Activated T-helper 1 cell treated with anti-CD3 and anti-CD28 coated beads, Interleukin-2, amount 50 U/mL, for 16 hours (primary cell): ENCODE data around the gene NAV1.
"Not testable (repeated sequence)": the region's sequence is repeated elsewhere in the genome, so short reads cannot be mapped to it uniquely, and the experiment has no call there.

Experiments
- DNase-seq, 2 donors: peaks; one replicate each; pipeline ENCODE4 v3.0.0-alpha.2; 2020; ENCODE audit warnings: low read depth in 1 of 2, low spot score in 1 of 2

NAV1 gene

DNA sequence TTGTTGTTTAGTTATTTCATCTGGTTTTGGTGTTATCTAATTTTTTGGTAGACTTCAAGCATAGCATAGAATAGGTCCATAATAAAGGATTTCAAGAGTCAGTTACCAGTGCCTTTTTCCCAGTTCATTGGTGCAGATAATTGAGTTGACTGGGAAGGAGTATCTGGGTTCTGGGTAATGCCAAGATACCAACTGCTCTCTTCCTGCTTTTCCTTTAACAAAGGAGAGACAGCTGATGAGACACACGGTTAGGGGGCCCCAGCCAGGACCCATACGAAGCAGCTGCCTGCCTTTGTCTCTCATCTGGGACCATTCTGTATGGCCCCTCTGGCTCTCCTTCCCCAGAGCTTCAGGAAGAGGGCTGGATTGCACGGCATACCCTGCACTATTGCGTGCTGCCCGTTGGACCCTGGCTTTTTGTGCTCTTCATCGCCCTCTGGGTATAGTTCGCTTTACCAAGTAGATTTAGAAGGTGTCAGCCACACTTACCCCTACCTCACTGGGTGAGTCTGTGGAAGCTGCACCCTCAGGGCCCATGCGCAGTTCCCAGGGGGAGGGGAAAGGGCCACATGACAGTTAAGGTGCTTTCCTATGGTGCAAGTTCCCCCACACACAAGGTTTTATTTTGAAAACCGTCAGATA, 7.0 kb downstream of the NAV1 start:
- no peak for DNase-seq

DNA sequence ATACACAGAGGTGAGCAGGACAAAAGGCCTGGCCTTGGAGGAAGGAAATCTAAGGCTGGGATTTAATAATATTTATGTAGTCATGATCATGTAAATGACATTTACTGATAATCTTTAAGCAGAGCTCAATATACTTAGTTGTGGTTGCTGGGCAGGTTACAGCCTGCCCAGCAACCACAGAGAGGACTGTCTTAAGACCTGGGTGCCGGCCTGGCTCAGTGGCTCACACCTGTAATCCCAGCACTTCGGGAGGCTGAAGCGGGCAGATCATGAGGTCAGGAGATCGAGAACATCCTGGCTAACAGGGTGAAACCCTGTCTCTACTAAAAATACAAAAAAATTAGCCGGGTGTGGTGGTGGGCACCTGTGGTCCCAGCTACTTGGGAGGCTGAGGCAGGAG, 10.6 kb downstream of the NAV1 start:
- DNase-seq = not testable (repeated sequence)

GRCh38 chr1:201551096-201551495, 12.2 kb downstream of the NAV1 start:
- DNase-seq = no peak

DNA sequence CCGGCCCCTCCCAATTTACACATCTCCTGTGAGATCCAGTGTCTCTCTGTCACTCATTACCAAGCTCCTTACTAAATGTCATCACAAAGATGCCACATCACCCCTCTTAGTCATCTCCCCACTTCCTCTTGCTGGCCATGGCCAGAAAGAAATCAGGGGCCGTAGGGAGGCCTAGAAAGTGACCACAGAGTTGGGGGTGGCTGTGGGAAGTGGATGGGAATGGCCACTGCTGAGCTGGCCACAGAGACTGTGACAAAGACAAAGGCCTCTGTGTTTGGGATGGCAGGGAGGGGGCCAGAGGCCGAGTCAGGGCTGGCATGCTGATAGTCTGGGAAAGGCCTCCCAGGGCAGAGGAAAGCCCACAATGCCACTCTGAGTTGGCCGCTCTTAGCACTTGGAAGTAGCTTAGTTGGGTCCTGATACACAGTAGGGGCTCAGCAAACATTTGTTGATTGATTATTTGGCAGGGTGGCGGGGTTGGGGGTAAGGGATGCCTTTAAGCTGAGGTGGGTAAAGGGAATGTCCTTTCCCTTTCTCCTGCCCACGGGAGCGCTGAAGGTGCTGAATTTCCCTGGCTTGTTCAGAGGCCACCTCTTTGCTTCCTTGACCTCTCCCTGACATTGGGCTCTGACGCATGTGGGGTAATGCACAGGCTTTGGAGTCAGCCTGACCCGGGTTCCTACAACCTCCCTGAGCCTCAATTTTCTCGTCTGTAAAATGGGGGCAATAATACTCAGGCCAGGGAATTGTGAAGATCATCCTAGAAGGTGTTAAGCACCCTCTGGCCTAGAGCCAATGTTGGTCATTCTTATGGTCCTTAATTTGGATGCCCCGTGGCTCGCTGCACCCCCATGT, 13.2 kb downstream of the NAV1 start:
- DNase-seq = no peak

DNA sequence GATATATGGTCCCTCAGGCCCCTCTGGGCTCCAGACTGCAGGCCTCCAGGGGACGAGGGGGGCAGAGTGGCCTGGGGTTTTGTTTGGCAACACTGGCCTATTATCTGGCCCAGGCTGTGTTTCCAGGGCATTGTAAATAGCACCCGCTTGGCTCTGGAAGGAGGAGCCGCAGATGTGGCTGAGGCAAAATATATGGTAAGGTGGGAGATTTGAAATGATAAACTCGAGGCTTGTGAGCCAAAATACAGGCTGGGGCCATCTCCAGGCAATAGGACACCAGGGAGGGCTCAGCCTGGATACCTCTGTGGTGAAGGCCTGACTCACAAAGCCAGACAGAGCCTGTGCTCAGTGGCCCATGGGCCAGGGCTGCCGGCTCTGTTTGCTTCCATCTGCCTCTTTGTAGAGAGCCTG, 14.0 kb downstream of the NAV1 start:
- no peak for DNase-seq

GRCh38 chr1:201553496-201554189, 14.7 kb downstream of the NAV1 start:
- no peak for DNase-seq

DNA sequence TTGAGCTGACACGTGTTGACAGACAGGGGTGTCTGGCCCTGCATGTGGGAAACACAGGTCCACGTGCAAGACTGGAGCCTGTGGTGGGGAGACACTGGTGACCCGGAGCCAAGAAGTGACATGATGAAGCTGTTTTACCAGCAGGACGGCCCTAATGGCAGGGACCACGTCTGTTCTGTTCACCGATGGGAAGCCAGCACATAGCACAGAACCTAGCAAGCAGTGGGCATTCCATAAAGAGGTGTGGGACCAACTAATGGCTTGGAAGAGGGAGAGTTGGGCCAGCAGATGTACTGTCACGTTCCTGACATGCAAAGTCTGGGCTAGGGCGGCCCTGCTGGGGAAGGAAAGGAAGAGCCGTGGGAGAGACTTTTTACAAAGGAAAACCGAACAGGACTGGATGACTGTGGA, 15.3 kb downstream of the NAV1 start:
- DNase-seq = no peak

DNA sequence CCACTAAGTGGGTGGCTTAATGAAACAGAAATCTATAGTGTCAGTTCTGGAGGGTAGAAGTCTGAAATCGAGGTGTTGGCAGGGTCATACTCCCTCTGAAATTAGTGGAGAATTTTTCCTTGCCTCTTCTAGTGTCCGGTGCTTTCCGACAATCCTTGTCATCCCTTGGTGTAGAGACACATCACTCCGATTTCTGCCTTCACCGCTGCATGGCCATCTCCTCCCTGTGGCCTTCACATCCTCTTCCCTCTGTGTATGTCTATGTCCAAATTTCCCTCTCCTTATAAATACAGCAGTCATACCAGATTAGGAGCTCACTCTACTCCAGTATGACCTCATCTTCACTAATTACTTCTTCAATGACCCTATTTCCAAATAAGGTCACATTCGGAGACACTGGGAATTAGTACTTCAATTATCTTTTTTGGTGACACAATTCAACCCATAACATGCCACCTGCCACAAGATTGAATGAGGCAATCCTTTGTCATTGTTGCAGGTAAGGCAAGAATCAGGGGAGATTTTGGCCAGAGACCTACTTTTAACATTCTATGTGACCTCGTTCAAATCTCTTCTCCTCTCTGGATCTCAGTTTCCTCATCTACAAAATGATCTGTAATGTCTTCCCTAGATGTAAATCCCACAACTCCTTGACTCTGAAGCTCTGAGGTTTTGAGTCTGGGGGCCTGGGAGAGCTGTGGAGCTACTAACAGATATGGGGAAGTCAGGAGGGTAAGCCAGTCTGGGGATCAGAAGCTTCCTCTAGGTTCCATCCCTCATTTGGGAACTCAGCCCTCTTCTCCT, 16.1 kb downstream of the NAV1 start:
- DNase-seq = no peak

DNA sequence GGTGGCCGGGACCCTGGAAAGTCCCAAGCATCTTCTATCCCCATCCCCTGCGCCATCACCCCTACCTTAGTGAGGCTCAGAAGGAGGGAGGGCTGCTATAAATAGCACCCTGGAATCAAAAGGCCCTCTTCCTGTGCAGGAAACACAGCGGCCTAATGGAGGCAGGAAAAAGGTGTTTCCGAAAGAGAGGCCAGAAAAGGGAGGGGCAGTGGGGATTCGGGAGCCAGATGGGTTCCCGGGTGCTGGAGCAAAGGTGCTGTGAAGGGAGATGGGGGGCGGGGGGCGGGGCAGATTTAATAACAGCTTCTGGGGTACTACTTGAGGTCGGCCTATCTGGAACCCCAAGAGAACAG, 16.6 kb downstream of the NAV1 start:
- DNase-seq = no peak

DNA sequence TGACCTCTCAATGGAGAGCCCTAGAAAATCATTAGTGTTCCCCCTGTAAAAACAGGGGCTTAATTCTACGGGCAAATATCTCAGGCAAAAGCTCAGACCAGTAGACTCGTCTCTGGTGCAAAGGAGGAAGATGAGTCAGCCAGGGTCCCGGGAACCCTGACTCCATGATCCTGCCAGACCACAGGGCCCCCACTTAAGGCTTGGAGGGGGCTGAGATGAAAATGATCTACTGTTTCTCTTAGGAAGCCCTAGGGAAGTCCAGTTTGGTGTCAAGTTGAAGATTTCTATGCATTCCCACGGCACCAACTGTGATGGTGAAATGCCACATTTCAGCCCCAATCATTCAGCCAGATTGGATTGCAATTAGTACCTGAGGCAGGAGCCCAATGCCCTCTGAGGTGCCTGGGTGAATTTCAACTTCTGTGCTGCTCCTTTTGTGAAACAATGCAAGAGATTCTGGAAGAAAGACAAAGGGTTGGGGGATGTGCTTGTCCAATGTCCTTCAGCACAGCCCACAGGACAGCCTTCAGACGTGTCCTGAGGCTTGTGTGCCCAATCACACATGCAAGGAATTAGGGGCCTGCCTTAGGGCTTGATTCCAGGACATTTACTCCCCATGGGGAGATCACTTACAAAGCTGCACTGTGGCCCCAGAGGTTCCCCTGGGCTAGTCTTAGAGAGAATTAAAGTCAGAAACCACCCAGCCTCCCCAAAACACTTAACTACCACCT, 18.1 kb downstream of the NAV1 start:
- no peak for DNase-seq

DNA sequence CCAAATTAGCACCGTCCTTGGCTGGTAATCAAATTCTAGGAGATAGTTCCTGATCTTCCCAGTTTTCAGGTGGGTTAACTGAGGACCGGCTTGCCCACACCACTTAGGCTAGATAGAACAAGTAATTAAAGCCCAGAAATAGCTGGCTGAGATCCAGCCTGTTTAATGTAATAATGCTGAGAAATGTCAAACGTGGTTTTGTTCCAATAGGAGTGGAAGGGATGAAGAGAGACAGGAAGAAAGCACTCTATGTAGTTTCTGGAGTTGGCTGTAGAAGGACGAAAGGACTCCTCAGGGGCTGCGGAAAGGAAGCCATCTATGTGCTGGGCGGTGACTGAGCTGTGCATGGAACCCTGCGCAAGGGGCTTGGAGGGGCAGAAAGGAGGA, 18.6 kb downstream of the NAV1 start:
- DNase-seq = no peak

- DNase-seq = peak; percentile 39 to 42
Measured at GRCh38 chr1:201559679-201560162, 20.8 kb downstream of the NAV1 start.

- no peak for DNase-seq
Measured at GRCh38 chr1:201560328-201561194, 21.6 kb downstream of the NAV1 start.

DNA sequence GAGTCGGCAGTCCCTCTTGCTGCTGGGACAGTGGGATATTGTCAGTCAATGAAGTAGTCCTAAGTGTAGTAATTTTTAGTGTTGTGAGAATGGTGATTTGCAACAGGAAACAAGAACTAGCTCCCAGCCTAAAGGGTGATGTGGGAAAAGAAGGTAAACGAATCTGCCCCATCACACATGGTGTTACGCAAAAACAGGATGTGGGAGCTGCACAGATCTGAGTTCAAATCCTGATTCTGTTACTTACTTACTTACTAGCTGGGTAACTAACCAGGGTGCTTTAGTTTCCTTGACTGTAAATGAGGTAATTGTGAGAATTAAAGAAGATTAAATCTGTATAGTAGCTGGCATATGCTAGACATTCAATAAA, 22.3 kb downstream of the NAV1 start:
- no peak for DNase-seq

DNA sequence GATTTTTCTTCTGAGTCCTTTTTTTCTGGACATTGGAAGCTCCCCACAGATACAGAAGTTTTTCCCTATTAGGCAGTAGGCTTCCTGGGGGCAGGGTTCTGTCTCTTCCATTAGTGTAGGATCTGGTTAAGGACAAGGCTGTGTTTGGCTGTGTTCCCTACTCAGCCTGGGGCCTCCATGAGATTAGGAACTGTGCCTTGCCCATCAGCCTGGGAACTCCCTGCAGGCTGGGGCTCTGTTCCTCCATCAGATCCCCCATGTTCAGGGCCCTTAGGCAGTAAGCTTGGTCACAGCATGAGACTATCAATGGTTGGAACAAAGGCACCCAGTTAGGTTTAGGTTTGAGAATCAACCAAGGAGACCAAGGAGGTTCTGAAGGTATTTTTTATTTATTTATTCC, 22.7 kb downstream of the NAV1 start:
- DNase-seq = no peak

- no peak for DNase-seq
Measured at GRCh38 chr1:201562257-201562656, 23.3 kb downstream of the NAV1 start.

DNA sequence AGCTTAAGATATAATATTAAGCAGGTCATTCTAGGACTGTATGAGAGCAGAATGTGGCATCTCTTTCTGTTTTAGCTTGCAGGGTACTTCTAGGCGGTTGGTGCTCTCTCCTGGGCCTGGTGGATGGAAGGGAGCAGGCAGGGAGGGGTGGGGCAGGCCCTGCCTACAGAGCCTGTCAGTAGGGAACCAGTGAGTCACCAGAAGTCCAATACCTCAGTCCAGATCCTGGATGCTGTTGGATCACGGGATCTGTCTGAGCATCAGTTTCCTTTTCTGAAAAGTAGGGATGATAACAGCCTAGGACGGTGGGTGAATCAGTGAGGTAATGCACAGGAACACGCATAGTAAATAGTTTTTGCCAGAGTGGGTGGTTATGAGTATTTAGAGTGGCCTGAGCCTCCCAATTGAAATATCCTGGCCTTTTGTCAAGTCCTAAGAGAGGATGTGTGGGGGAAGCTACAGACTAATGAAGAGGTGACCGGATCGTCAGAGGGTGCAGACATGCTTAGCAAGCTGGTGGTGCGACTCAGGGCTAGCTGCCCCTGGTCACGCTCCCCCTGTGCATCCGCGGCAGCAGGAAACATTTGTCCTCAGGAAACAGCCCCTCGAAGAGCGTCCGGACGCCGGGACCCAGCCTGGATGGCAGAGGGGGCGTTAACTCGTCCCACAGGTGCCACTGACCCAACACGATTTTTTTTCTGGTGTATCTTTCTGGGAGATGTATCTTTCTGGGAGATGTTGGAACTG, 23.9 kb downstream of the NAV1 start:
- DNase-seq = no peak

DNA sequence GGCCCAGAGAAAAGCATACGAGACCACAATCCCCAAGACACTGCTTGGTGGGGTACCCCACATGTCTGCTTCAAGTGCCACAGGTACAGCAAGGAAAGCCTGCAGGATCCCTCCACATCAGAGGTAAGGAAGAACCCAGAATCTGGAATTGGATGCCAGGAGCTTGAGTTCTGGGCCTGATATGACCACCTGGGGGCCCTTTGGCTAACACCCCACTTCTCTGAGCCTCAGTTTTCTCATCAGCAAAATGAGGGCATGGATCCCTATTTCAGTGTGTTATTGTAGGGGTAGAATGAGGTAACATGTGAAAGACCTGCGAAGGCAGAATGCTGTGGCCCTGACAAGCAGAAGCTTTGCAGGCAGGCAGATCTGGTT, 24.5 kb downstream of the NAV1 start:
- no peak for DNase-seq

DNA sequence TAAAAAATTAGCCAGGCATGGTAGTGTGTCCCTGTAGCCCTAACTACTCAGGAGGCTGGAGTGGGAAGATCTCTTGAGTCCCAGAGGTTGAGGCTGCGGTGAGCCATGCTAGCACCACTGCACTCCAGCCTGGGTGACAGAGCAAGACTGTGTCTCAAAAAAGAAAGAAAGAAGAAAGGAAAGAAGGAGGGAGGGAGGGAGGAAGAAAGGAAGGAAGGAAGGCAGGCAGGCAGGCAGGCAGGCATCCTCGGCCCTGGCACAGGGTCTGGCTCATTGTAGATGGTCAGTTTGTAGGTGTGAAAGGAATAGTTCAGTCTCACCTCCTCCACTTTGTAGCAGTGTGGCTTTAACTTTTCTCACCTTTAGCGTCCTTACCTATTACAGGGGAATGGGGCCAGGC, 25.0 kb downstream of the NAV1 start:
- no peak for DNase-seq
